Neutrophil (primary cell): ENCODE data around the gene CFAP251.

Experiments used
- H3K27ac ChIP-seq: fragments of 200-600 bp; sonication (generic); 2 replicates; pipeline ENCODE4 v1.5.1; 2016; ENCODE audit warnings: mild to moderate bottlenecking, moderate library complexity
- H3K27me3 ChIP-seq: fragments of 200-600 bp; sonication (generic); 2 replicates; pipeline ENCODE4 v1.6.0; 2016; ENCODE audit warnings: mild to moderate bottlenecking
- H3K36me3 ChIP-seq: fragments of 200-600 bp; sonication (generic); 2 replicates; pipeline ENCODE4 v1.5.1; 2017
- H3K4me1 ChIP-seq, 2 experiments: fragments of 200-600 bp in 1 of 2; sonication (generic) in 1 of 2; 1 replicate in 1 of 2; 2 replicates in 1 of 2; pipeline versions ENCODE4 v1.5.1 to v1.6.1; 2013 to 2016; ENCODE audit warnings: low read depth in 1 of 2, low read length in 1 of 2, mild to moderate bottlenecking in 1 of 2, moderate library complexity in 1 of 2; ENCODE audit not compliant: control insufficient read depth in 1 of 2, insufficient read depth in 1 of 2
- H3K4me3 ChIP-seq, 2 experiments: fragments of 200-600 bp in 1 of 2; sonication (generic) in 1 of 2; 1 replicate in 1 of 2; 2 replicates in 1 of 2; pipeline ENCODE4 v1.5.1; 2013 to 2016; ENCODE audit warnings: low read depth in 1 of 2, low read length in 1 of 2, mild to moderate bottlenecking in 1 of 2, moderate library complexity in 1 of 2
- H3K9me3 ChIP-seq: fragments of 200-600 bp; sonication (generic); 2 replicates; pipeline ENCODE4 v1.5.1; 2016
- TF ChIP-seq, protein P1 (sequence below): fragments of 200-600 bp; sonication (generic); IDR thresholded peaks from 2 replicates; pipeline ENCODE4 v1.5.1; 2016; ENCODE audit warnings: antibody characterized with exemption

The CFAP251 gene

DNA sequence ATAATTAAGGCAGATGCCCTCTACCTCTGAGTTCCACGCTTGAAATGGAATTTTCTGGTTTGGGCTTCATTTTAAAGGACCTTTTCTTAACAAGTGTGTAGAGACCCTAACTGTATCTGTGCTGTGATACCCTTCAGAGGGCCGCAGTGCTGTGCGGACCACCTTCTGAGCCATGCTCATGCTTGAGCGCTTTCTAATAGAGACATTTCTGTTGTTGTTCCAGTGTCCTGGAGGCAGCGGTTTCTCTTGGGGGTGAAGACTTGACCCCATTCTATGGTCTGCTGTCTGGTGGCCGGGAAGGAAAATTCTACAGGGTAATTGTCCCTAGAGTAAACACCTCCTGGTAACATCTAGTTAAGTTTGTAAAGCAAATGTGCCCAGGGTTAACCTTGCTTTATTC lies 56.6 kb downstream of the CFAP251 start:
- no peak overlapping the region for H3K4me3 ChIP-seq
- no peaks in the 10 kb centered on the region for H3K36me3 ChIP-seq
- no peak overlapping the region for H3K27ac ChIP-seq
- H3K4me1 ChIP-seq = no peaks in the 10 kb centered on the region
- no peaks in the 10 kb centered on the region for H3K27me3 ChIP-seq
- no peaks in the 10 kb centered on the region for H3K9me3 ChIP-seq
- TF ChIP-seq, protein P1, sequence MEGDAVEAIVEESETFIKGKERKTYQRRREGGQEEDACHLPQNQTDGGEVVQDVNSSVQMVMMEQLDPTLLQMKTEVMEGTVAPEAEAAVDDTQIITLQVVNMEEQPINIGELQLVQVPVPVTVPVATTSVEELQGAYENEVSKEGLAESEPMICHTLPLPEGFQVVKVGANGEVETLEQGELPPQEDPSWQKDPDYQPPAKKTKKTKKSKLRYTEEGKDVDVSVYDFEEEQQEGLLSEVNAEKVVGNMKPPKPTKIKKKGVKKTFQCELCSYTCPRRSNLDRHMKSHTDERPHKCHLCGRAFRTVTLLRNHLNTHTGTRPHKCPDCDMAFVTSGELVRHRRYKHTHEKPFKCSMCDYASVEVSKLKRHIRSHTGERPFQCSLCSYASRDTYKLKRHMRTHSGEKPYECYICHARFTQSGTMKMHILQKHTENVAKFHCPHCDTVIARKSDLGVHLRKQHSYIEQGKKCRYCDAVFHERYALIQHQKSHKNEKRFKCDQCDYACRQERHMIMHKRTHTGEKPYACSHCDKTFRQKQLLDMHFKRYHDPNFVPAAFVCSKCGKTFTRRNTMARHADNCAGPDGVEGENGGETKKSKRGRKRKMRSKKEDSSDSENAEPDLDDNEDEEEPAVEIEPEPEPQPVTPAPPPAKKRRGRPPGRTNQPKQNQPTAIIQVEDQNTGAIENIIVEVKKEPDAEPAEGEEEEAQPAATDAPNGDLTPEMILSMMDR = no peak

DNA sequence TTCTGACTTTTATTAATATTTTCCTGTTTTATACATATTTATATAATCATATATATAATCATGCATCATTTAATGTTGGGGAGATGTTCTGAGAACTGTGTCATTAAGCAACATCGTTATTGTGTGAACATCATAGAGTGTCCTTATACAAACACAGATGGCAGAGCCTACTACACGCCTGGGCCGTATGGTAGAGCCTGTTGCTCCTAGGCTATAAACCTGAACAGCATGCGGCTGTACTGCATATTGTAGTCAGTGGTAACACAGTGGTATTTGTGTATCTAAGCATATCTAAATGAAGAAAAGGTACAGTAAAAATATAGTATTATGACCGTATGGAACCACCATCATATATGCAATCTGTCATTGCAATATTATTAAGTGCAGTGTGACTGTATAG lies 58.6 kb downstream of the CFAP251 start:
- Histone ChIP-seq H3K9me3 (no peaks in the 10 kb centered on the region), H3K36me3 (no peaks in the 10 kb centered on the region), H3K4me1 (peaks cover 0 to 3% of the 10 kb centered on the region in 2 experiments), H3K4me3 (no peak overlapping the region), H3K27ac (no peak overlapping the region), H3K27me3 (peaks cover 5% of the 10 kb centered on the region)
- TF ChIP-seq, protein P1 = no peak

DNA sequence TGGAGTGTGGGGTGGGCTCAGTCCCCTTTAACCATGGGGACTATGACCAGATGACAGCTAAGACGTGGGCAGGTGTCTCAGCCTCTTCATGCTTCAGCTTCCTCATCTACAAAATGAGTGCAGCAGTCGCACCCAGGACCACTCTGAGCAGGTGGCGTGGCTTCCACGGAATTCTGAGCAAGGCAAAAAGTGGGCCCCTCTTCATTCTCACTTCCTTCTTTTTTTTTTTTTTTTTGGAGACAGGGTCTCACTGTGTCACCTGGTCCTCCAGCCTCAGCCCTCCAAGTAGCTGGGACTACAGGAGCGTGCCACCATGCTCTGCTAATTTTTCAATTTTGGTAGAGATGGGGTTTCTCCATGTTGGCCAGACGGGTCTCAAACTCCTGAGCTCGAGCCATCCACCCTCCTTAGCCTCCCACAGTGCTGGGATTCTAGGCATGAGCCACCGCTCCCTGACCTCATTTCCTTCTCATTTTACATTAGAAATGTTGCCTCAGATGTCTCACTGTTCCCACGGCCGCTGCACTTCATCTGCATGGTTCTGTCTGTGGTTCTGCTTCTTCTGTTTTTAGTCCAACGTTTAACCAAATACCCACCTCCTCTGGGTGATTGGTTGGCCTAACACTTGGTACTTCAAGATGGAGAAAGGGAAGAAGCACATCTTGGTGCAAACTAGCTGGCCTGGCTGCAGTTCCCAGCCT lies 61.9 kb downstream of the CFAP251 start:
- Histone ChIP-seq H3K4me1 (peaks cover 8 to 9% of the 10 kb centered on the region in 2 experiments), H3K27ac (no peak overlapping the region), H3K36me3 (no peaks in the 10 kb centered on the region), H3K27me3 (peaks cover 24% of the 10 kb centered on the region), H3K9me3 (no peaks in the 10 kb centered on the region), H3K4me3 (no peak overlapping the region)
- TF ChIP-seq, protein P1 = no peak

DNA sequence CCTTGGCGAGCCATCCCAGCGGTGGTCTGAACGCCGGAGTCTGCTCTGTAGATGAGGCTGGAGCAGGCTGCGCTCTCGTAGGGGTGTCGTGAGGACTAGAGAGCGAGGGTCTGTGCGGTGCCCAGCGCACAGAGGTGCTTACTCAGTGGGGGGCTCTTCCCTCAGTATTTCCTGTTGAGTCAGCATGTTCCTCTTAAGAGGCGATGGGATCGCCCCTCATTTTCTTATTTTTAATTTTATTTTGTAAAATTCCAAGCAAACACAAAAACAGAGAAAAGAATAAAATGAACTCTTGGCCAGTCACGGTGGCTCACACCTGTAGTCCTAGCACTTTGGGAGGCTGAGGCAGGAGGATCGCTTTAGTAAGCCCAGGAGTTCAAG lies 62.5 kb downstream of the CFAP251 start:
- Histone ChIP-seq H3K27ac (no peak overlapping the region), H3K9me3 (no peaks in the 10 kb centered on the region), H3K36me3 (no peaks in the 10 kb centered on the region), H3K4me3 (no peak overlapping the region), H3K27me3 (peaks cover 24% of the 10 kb centered on the region), H3K4me1 (peaks cover 8 to 9% of the 10 kb centered on the region in 2 experiments)
- TF ChIP-seq, protein P1 = no peak

DNA sequence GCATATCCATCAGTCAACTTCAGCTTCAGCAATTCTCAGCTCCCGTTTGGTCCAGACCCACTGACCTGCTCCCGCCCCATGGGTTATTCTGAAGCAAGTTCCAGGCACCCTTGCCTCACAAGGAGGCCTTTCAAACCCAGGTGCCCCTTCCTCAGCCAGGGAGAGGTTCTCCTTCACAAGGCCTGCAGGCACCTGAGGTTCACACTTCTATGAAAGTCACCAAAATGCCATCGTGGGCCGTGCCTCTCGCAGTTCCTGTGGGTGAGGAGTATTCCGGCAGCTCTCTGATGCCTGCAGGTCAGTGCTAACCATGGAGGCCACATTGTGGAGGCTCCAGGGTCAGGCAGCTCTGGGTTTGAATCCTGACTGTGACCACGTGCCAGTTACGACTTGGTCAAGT lies 63.1 kb downstream of the CFAP251 start:
- Histone ChIP-seq H3K27ac (no peak overlapping the region), H3K9me3 (no peaks in the 10 kb centered on the region), H3K4me1 (peaks cover 8 to 9% of the 10 kb centered on the region in 2 experiments), H3K27me3 (peaks cover 24% of the 10 kb centered on the region), H3K4me3 (no peak overlapping the region), H3K36me3 (no peaks in the 10 kb centered on the region)
- TF ChIP-seq, protein P1 = no peak
